Measurements from ENCODE around the gene SERGEF. TPM values are rescaled to one million over a fixed set of nuclear protein-coding genes. Genes with fewer than 3 reads are reported as not detected.

SERGEF gene
- total and polyA plus RNA-seq, 12 donors, result 14.8 to 105 (median 19.9) TPM

GRCh38 chr11:17740649-17741235 is 272.1 kb downstream of the SERGEF start:
- TF ChIP-seq CTCF (IDR thresholded peaks at IDR 0.05), result no peak
- H3K4me3 ChIP-seq, result no peak overlapping the region
- no peaks in the 10 kb centered on the region for H3K9me3 ChIP-seq
- no peak overlapping the region for H3K27ac ChIP-seq
- H3K36me3 ChIP-seq, result no peaks in the 10 kb centered on the region
- 63 to 71% methylated on average over 7 of the region's 7 CpGs for WGBS, 2 donors
- H3K4me1 ChIP-seq, result peaks cover 0 to 7% (median 3%) of the 10 kb centered on the region in 9 donors
- no peak for DNase-seq
- no peak for ATAC-seq
- intact Hi-C loops (cut with DNase I), result no loop called here
- peaks cover 18 to 58% (median 46%) of the 10 kb centered on the region in 7 donors for H3K27me3 ChIP-seq

GRCh38 chr11:17739945-17740338 is 272.9 kb downstream of the SERGEF start:
- no peak for TF ChIP-seq CTCF (IDR thresholded peaks at IDR 0.05)
- WGBS, 2 donors, result 56% methylated on average over 6 of the region's 6 CpGs
- Histone ChIP-seq H3K36me3 (no peaks in the 10 kb centered on the region), H3K9me3 (no peaks in the 10 kb centered on the region), H3K4me1 (peaks cover 2 to 15% (median 9%) of the 10 kb centered on the region in 9 donors), H3K27ac (no peak overlapping the region), H3K27me3 (peaks cover 18 to 61% (median 54%) of the 10 kb centered on the region in 7 donors), H3K4me3 (no peak overlapping the region)
- DNase-seq (no peak), ATAC-seq (no peak)
- intact Hi-C loops (cut with DNase I), result loop anchor here in 1 of 10 donors (10.0 kb wide), 1 partner anchor 235 kb away; no protein-coding TSS in a partner anchor

GRCh38 chr11:17738151-17738973 is 274.5 kb downstream of the SERGEF start:
- peaks cover 18 to 71% (median 59%) of the 10 kb centered on the region in 7 donors for H3K27me3 ChIP-seq

More at GRCh38 chr11:17738151-17738973, 274.5 kb downstream of the SERGEF start:
- intact Hi-C loops (cut with DNase I), result loop anchor here in 1 of 10 donors (10.0 kb wide), 1 partner anchor 236 kb away; no protein-coding TSS in a partner anchor
- ATAC-seq (no peak), DNase-seq (no peak)
- Histone ChIP-seq H3K4me1 (peaks cover 4 to 17% (median 13%) of the 10 kb centered on the region in 9 donors), H3K9me3 (no peaks in the 10 kb centered on the region), H3K27ac (no peak overlapping the region), H3K4me3 (no peak overlapping the region), H3K36me3 (no peaks in the 10 kb centered on the region)
- no peak for TF ChIP-seq CTCF (IDR thresholded peaks at IDR 0.05)
- 40 to 45% methylated on average over 10 of the region's 10 CpGs for WGBS, 2 donors

Other genes starting within 250 kb of the SERGEF start
- under 1 TPM; 0.04 to 0.16 (median 0.07) TPM for gene TPH1, start 33.2 kb upstream of the SERGEF start, total RNA-seq
- gene TPH1, start 33.2 kb upstream of the SERGEF start, polyA plus RNA-seq, result under 1 TPM; 0.03 to 0.29 TPM
- gene SAAL1, start 93.0 kb upstream of the SERGEF start, total RNA-seq, result 10 to 100 TPM in 1 of 10 donors, 1 to 10 TPM in 9; 4.9 to 11.8 (median 7.1) TPM
- 10 to 100 TPM in 1 of 2 donors, 1 to 10 TPM in 1; 6.5 to 16.5 TPM for gene SAAL1, start 93.0 kb upstream of the SERGEF start, polyA plus RNA-seq
- not detected for gene MRGPRX3, start 119.5 kb upstream of the SERGEF start, total RNA-seq
- gene MRGPRX3, start 119.5 kb upstream of the SERGEF start, polyA plus RNA-seq, result not detected
- not detected for gene MRGPRX4, start 159.8 kb upstream of the SERGEF start, total RNA-seq
- not detected for gene MRGPRX4, start 159.8 kb upstream of the SERGEF start, polyA plus RNA-seq
- gene SAA4, start 223.8 kb upstream of the SERGEF start, total RNA-seq, result not detected
- not detected for gene SAA4, start 223.8 kb upstream of the SERGEF start, polyA plus RNA-seq
- gene SAA2, start 235.6 kb upstream of the SERGEF start, total RNA-seq, result 1 to 10 TPM in 2 of 10 donors, under 1 TPM in 2, not detected in 6; 0.61 to 4.1 (median 1.7) TPM
- gene SAA2, start 235.6 kb upstream of the SERGEF start, polyA plus RNA-seq, result 1 to 10 TPM in 1 of 2 donors, not detected in 1; 2.1 TPM

Measured in heart right ventricle (tissue), 16 donors.